Trophoblast cell (in vitro differentiated cells and primary cell): ENCODE data around the gene RPL13.

Source experiments
- DNase-seq, 2 donors: peaks; one replicate each; pipeline ENCODE4 v3.0.0-alpha.2; 2016
- H2AFZ ChIP-seq: 2 replicates; pipeline ENCODE4 v1.6.1; 2013; ENCODE audit warnings: low read length, moderate library complexity, mild to moderate bottlenecking; ENCODE audit not compliant: insufficient read depth, poor library complexity
- H2AK5ac ChIP-seq: 2 replicates; pipeline ENCODE4 v1.6.1; 2013; ENCODE audit warnings: mild to moderate bottlenecking, low read length
- H2BK120ac ChIP-seq: 2 replicates; pipeline ENCODE4 v1.6.1; 2013; ENCODE audit warnings: low read length, mild to moderate bottlenecking, moderate library complexity; ENCODE audit not compliant: insufficient read depth, poor library complexity
- H2BK12ac ChIP-seq: 2 replicates; pipeline ENCODE4 v1.6.1; 2013; ENCODE audit warnings: mild to moderate bottlenecking, low read length, moderate library complexity
- H2BK5ac ChIP-seq: 2 replicates; pipeline ENCODE4 v1.6.1; 2013; ENCODE audit warnings: low read length, low read depth, moderate library complexity, mild to moderate bottlenecking; ENCODE audit not compliant: poor library complexity
- H3K14ac ChIP-seq: 2 replicates; pipeline ENCODE4 v1.6.1; 2013; ENCODE audit warnings: mild to moderate bottlenecking, low read length
- H3K18ac ChIP-seq: 2 replicates; pipeline ENCODE4 v1.6.1; 2013; ENCODE audit warnings: mild to moderate bottlenecking, low read length
- H3K23ac ChIP-seq: 2 replicates; pipeline ENCODE4 v1.6.1; 2013; ENCODE audit warnings: low read length
- H3K27ac ChIP-seq: 2 replicates; pipeline ENCODE4 v1.5.1; 2013; ENCODE audit warnings: low read depth, mild to moderate bottlenecking, inconsistent platforms, low read length, moderate library complexity
- H3K27me3 ChIP-seq: 2 replicates; pipeline ENCODE4 v1.6.1; 2013; ENCODE audit warnings: inconsistent platforms, mild to moderate bottlenecking, low read length, moderate library complexity; ENCODE audit not compliant: insufficient read depth
- H3K36me3 ChIP-seq, 2 experiments: 1 replicate in 1 of 2; 2 replicates in 1 of 2; pipeline ENCODE4 v1.6.1; 2013; ENCODE audit warnings: low read length in 2 of 2, mild to moderate bottlenecking in 2 of 2, moderate library complexity in 1 of 2; ENCODE audit not compliant: insufficient read depth in 2 of 2, control insufficient read depth in 1 of 2
- H3K4ac ChIP-seq: 2 replicates; pipeline ENCODE4 v1.6.1; 2013; ENCODE audit warnings: low read depth, mild to moderate bottlenecking, low read length, moderate library complexity
- H3K4me1 ChIP-seq, 2 experiments: 1 replicate in 1 of 2; 2 replicates in 1 of 2; pipeline ENCODE4 v1.6.1; 2013; ENCODE audit warnings: low read length in 2 of 2, mild to moderate bottlenecking in 2 of 2, moderate library complexity in 1 of 2; ENCODE audit not compliant: insufficient read depth in 2 of 2, control insufficient read depth in 1 of 2
- H3K4me2 ChIP-seq: 2 replicates; pipeline ENCODE4 v1.6.1; 2013; ENCODE audit warnings: inconsistent platforms, mild to moderate bottlenecking, low read length, moderate library complexity
- H3K4me3 ChIP-seq: 2 replicates; pipeline ENCODE4 v1.5.1; 2013; ENCODE audit warnings: mild to moderate bottlenecking, low read depth, low read length, inconsistent platforms
- H3K79me1 ChIP-seq: one replicate; pipeline ENCODE4 v1.6.1; 2013; ENCODE audit warnings: low read length
- H3K79me2 ChIP-seq: 2 replicates; pipeline ENCODE4 v1.6.1; 2013; ENCODE audit warnings: low read length, mild to moderate bottlenecking; ENCODE audit not compliant: control insufficient read depth, insufficient read depth, poor library complexity
- H3K9ac ChIP-seq: 2 replicates; pipeline ENCODE4 v1.6.1; 2013; ENCODE audit warnings: mild to moderate bottlenecking, low read length
- H3K9me3 ChIP-seq: 2 replicates; pipeline ENCODE4 v1.6.1; 2013; ENCODE audit warnings: low read depth, mild to moderate bottlenecking, control low read depth, inconsistent platforms, low read length; ENCODE audit not compliant: insufficient read depth
- H4K12ac ChIP-seq: 2 replicates; pipeline ENCODE4 v1.6.1; 2013; ENCODE audit warnings: low read depth, mild to moderate bottlenecking, low read length, moderate library complexity
- H4K8ac ChIP-seq: 2 replicates; pipeline ENCODE4 v1.6.1; 2013; ENCODE audit warnings: low read depth, mild to moderate bottlenecking, low read length, moderate library complexity
- H4K91ac ChIP-seq: one replicate; pipeline ENCODE4 v1.6.1; 2013; ENCODE audit warnings: low read depth, mild to moderate bottlenecking, low read length, moderate library complexity
- WGBS: extraction: QIAGEN DNeasy Blood & Tissue Kit; methylation state at CpG from one replicate; pipeline ENCODE4 v1.1.7; 2013; ENCODE audit warnings: missing lambda C conversion rate; ENCODE audit not compliant: insufficient read length, insufficient coverage; ENCODE audit errors: extremely low coverage; 5-methylcytosine and 5-hydroxymethylcytosine counted together

The RPL13 gene

DNA sequence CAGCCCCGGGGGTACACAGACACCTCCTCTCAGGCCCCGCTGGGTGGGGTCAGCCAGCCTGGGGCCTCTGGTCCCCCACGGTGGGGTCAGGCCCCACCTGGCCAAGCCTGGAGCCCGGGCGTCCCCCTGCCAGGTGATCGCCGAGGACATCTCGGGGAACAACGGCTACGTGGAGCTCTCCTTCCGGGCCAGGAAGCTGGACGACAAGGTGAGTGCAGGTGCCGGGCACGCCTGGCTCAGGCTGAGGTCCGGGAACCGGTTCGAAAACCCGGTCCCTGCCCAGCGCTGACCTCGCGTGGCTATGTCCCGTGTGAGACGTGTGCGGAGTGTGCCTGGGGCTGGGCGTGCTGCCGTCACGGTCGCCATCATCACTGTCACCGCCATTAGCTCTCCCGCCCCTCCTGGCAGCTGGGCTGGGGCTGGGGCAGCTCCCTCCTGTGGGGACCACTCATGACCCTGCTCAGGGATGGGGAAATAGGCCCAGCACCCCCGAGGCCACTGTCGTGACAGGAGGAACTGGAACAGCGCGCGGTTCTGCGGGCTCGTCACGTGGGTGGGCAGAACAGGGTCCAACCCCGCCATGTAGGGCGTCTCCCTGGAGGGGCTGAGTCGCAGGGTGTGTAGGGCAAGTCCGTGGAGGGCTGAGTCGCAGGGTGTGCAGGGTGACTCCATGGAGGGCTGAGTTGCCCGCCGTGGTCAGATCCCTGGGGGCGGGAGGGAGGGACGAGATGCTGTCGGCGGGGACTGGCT lies 23.6 kb downstream of the RPL13 start:
- Histone ChIP-seq H4K8ac (no peak overlapping the region), H3K14ac (no peak overlapping the region), H3K9me3 (peaks cover 12% of the 10 kb centered on the region), H4K91ac (no peak overlapping the region), H3K79me2 (no peaks in the 10 kb centered on the region), H3K27ac (no peak overlapping the region), H2BK120ac (no peak overlapping the region), H3K4me2 (no peak overlapping the region), H4K12ac (no peak overlapping the region), H3K4ac (no peak overlapping the region), H2BK12ac (no peak overlapping the region), H3K18ac (no peak overlapping the region), H3K9ac (no peak overlapping the region), H2BK5ac (no peak overlapping the region), H3K4me3 (no peak overlapping the region), H2AFZ (no peak overlapping the region), H2AK5ac (no peak overlapping the region), H3K79me1 (peaks cover 3% of the 10 kb centered on the region), H3K36me3 (no peaks in the 10 kb centered on the region), H3K23ac (no peak overlapping the region), H3K4me1 (peaks cover 15 to 17% of the 10 kb centered on the region in 2 experiments), H3K27me3 (no peaks in the 10 kb centered on the region)
- no CpG with 5 or more reads among the region's 49 CpGs for WGBS
- no peak for DNase-seq

GRCh38 chr16:89584768-89585549 lies 24.5 kb downstream of the RPL13 start:
- no peak overlapping the region for H2BK120ac ChIP-seq
- no peak overlapping the region for H2AK5ac ChIP-seq
- no peak overlapping the region for H3K23ac ChIP-seq
- H3K4me3 ChIP-seq = no peak overlapping the region
- H4K91ac ChIP-seq = no peak overlapping the region
- H3K9ac ChIP-seq = no peak overlapping the region
- no peak overlapping the region for H2BK12ac ChIP-seq
- no peak overlapping the region for H2BK5ac ChIP-seq
- H3K14ac ChIP-seq = no peak overlapping the region
- no peak for DNase-seq
- H3K79me2 ChIP-seq = no peaks in the 10 kb centered on the region
- no CpG with 5 or more reads among the region's 25 CpGs for WGBS
- H4K12ac ChIP-seq = no peak overlapping the region
- H2AFZ ChIP-seq = no peak overlapping the region
- H3K36me3 ChIP-seq = no peaks in the 10 kb centered on the region
- peaks cover 15 to 17% of the 10 kb centered on the region in 2 experiments for H3K4me1 ChIP-seq
- no peaks in the 10 kb centered on the region for H3K27me3 ChIP-seq
- no peak overlapping the region for H3K4me2 ChIP-seq
- no peak overlapping the region for H4K8ac ChIP-seq
- peaks cover 12% of the 10 kb centered on the region for H3K9me3 ChIP-seq
- no peak overlapping the region for H3K27ac ChIP-seq
- H3K79me1 ChIP-seq = peaks cover 3% of the 10 kb centered on the region
- no peak overlapping the region for H3K4ac ChIP-seq
- no peak overlapping the region for H3K18ac ChIP-seq

- Histone ChIP-seq H3K23ac (no peak overlapping the region), H3K27ac (no peak overlapping the region), H2BK5ac (no peak overlapping the region), H3K4me3 (no peak overlapping the region), H3K9me3 (peaks cover 7% of the 10 kb centered on the region), H3K4me1 (peaks cover 11 to 13% of the 10 kb centered on the region in 2 experiments), H3K79me2 (no peaks in the 10 kb centered on the region), H4K12ac (no peak overlapping the region), H3K4me2 (no peak overlapping the region), H3K27me3 (no peaks in the 10 kb centered on the region), H3K14ac (no peak overlapping the region), H4K8ac (no peak overlapping the region), H3K18ac (no peak overlapping the region), H2AK5ac (peak overlapping the region; percentile 25), H3K36me3 (no peaks in the 10 kb centered on the region), H2BK12ac (no peak overlapping the region), H2BK120ac (no peak overlapping the region), H3K4ac (no peak overlapping the region), H3K79me1 (peaks cover 3% of the 10 kb centered on the region), H2AFZ (no peak overlapping the region), H4K91ac (no peak overlapping the region), H3K9ac (no peak overlapping the region)
- WGBS = no CpG with 5 or more reads among the region's 7 CpGs
- no peak for DNase-seq
These were observed 25.7 kb downstream of the RPL13 start for GRCh38 chr16:89586218-89586617.

DNA sequence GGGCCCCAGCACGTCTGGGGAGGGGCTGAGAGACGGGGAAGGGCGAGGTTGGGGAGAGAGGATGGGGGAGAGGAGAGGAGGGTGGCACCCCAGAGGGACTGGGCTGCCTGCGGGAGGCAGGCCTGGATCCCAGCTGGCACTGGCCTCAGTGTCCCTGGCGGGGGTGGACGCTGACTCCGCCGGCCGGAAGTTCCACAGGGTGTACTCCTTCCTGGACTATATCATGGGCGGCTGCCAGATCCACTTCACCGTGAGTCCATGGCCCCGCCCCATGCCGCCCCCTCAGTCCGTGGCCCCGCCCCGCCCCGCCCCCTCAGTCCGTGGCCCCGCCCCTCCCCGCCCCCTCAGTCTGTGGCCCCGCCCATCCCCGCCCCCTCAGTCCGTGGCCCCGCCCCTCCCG lies 26.4 kb downstream of the RPL13 start:
- H3K27me3 ChIP-seq = no peaks in the 10 kb centered on the region
- no CpG with 5 or more reads among the region's 25 CpGs for WGBS
- H3K79me1 ChIP-seq = peaks cover 3% of the 10 kb centered on the region

More for the DNA sequence above, 26.4 kb downstream of the RPL13 start:
- no peak overlapping the region for H4K8ac ChIP-seq
- peaks cover 6 to 7% of the 10 kb centered on the region in 2 experiments for H3K4me1 ChIP-seq
- no peak overlapping the region for H3K9ac ChIP-seq
- H2BK5ac ChIP-seq = no peak overlapping the region
- no peak overlapping the region for H3K27ac ChIP-seq
- H2BK120ac ChIP-seq = no peak overlapping the region
- no peak overlapping the region for H3K14ac ChIP-seq
- H4K91ac ChIP-seq = no peak overlapping the region
- H4K12ac ChIP-seq = no peak overlapping the region
- H3K4me3 ChIP-seq = no peak overlapping the region
- H3K36me3 ChIP-seq = no peaks in the 10 kb centered on the region
- H2AFZ ChIP-seq = no peak overlapping the region
- no peak overlapping the region for H2BK12ac ChIP-seq
- H3K9me3 ChIP-seq = peaks cover 9% of the 10 kb centered on the region
- no peak overlapping the region for H3K4ac ChIP-seq
- H3K79me2 ChIP-seq = no peaks in the 10 kb centered on the region
- no peak overlapping the region for H3K18ac ChIP-seq
- no peak overlapping the region for H3K4me2 ChIP-seq
- no peak for DNase-seq
- H2AK5ac ChIP-seq = no peak overlapping the region
- H3K23ac ChIP-seq = no peak overlapping the region
